RPMI7951 (cell line): ENCODE data around the gene SUPT20HL1. TPM values are rescaled to one million over a fixed set of nuclear protein-coding genes. Genes with fewer than 3 reads are reported as not detected.
"Not testable (repeated sequence)": the region's sequence is repeated elsewhere in the genome, so short reads cannot be mapped to it uniquely, and the experiment has no call there.

ENCODE experiments used
- DNase-seq: peaks from one replicate; pipeline ENCODE4 v3.0.0-alpha.2; 2012; ENCODE audit warnings: low read depth
- total RNA-seq: library from RNA; depleted of rRNA; stranded (reverse); fragments of >200 nt; shearing (Covaris generic); gene quantifications from 2 replicates; pipeline ENCODE4 v1.2.3, GENCODE V29; 2014; rRNA removed

SUPT20HL1 gene
- not detected in 2 replicates for total RNA-seq

GRCh38 chrX:24360272-24360671 lies at the start of gene SUPT20HL1:
Gene SUPT20HL1, plus strand, starts transcription at chrX:24360639. Its CDS starts 2,122 bp downstream, at chrX:24362761.
- DNase-seq = no peak

DNA sequence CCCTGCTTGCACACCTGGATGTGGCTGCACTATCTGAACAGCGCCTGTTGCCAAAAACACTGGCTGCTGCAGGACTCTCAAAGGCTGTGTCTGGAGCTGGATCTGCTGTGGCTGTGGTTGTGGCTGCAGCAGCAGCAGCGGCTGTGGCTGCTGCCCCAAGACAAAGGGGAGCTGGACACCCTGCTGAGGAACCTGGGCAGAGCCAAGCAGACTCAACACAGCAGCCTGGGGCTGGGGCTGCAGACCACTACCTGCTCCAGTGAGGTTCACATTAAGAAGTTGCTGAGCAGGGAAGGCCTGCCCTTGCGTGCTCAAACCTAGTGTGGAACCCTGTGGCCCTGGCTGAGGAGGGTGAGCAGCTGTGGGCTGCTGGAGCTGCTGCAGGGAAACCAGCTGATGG lies 49.5 kb upstream of the SUPT20HL1 start:
- not testable (repeated sequence) for DNase-seq

DNA sequence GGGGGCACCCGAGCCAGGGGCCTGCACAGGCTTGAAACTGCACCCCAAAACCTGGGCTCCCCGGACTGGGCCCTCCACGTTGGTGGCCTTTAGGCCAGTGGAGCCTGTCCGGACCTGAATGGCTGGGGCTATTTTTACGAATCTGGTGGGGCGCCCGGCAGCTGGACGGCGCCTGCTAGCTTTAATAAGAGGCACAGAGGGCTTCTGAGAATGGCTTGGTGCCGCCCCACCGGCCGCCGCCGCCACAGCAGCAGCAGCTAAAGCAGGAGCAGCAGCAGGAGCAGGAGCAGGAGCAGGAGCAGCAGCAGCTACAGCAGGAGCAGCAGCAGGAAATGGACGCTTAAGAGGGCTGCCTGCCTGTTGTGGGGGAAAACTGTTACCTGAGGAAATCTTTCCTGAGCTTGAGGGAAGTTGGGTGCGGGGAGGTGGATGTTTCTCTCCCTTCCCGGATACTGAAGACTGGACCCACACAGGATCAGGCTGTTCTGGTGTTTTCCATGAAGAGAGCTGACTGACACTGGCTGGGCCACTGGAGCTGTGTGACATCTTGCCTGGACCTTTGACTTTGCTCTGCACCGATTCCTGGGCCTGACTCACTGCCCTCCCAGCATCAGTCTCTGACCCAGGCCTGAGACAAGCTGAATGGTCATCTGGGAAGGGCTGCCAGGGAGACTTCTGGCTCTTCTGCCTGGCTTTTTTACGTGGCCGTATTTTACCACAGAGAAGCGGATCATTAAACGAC lies 48.8 kb upstream of the SUPT20HL1 start:
- DNase-seq = not testable (repeated sequence)

DNA sequence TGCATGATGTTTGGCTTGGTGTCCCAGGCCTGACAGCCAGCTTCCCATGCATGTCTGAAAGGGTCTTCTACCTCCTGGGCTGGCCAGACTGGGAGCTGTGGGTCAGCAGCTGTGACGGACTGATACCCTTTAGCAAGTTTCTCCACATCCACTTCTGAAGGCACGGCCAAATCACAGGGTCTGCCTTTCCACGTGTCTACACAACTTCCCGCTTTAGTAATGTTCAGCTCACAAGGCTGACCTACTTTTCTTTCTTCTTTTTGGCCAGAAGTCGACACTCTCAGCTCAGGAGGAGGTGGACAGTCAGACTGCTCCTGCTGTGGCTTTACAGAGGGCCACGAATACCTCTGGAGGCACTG lies 48.2 kb upstream of the SUPT20HL1 start:
- DNase-seq = not testable (repeated sequence)

GRCh38 chrX:24314019-24314635 lies 46.3 kb upstream of the SUPT20HL1 start, which contains the start of gene SUPT20HL2:
Gene SUPT20HL2, minus strand, starts transcription at chrX:24314069. Its CDS starts 754 bp downstream, at chrX:24313315.
- DNase-seq = no peak

DNA sequence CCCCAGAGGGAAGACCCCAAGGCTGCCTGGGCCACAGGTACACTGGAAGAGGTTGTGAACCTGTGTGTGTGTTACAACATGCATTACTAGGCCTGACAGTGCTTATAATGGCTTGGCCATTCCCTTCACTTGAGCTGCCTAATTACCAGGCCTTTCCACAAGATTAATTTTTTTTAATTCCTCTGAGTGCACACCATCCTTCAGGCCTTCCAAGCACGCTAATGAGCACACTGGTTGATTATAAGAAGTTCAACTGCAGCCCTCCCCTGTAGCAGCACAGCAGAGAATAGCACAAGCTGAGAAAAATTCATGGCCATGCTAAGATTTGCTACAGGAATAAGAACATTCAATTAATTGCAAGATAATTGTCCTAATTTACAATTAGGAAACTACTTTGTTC lies 44.3 kb upstream of the SUPT20HL1 start:
- DNase-seq = no peak

GRCh38 chrX:24317567-24317966 lies 42.9 kb upstream of the SUPT20HL1 start:
- DNase-seq = no peak

- no peak for DNase-seq
These were observed 38.6 kb upstream of the SUPT20HL1 start for GRCh38 chrX:24321741-24322395.

GRCh38 chrX:24325231-24325630 lies 35.2 kb upstream of the SUPT20HL1 start:
- DNase-seq = no peak

DNA sequence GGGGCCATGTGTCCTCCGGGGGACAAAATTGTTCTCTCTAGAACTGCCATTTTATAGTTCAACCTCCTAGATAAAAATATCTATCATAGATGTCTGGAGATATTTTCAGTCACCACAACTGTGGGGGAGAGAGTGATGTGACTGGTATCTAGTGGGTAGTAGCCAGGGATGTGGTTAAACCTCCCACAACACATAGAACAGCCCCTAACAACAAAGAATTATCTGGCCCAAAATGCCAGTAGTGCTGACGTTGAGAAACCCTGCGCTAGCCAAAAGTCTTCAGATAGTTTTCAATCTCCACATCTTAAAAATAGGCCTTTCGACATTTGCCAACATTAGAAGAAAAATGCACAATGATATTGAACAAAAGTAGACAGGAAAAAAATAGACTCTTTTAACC lies 27.6 kb upstream of the SUPT20HL1 start:
- peak; percentile 53 for DNase-seq

DNA sequence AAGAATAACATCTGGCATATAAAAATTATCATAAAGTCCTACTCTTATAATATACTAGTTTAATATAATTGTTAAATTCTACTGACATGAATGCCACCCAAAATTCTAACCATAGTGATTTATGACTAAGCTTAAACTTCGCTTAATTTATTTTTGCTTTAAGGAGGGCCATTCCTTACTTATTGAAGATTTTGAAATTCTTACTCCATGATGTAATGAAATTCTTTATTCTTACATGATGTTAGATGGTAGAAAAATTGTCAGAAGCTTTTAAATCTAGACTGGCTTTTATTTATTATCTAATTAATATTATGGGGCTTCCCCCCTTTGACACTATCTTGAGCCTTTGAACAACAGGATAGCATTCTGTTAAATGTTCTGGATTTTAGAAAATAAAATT lies 27.1 kb upstream of the SUPT20HL1 start:
- no peak for DNase-seq

GRCh38 chrX:24334461-24334860 lies 26.0 kb upstream of the SUPT20HL1 start:
- peak; percentile 6 for DNase-seq

DNA sequence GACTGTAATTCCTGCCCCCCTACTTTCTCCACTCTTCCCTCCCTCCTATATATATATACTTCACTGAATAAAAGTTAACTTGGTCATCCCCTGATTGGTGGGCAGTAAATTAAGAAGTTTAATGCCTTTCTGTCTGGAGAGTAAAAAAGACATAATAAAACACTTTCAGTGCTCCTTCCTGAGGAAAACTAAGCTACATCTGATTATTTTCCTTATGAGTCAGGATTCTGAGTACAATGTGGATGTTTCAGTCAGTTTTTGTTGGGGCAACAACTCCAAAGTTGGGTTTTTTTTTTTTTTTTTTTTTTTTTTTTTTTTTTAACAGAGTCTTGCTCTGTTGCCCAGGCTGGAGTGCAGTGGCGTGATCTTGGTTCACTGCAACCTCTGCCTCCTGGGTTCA lies 24.6 kb upstream of the SUPT20HL1 start:
- DNase-seq = peak; percentile 6

DNA sequence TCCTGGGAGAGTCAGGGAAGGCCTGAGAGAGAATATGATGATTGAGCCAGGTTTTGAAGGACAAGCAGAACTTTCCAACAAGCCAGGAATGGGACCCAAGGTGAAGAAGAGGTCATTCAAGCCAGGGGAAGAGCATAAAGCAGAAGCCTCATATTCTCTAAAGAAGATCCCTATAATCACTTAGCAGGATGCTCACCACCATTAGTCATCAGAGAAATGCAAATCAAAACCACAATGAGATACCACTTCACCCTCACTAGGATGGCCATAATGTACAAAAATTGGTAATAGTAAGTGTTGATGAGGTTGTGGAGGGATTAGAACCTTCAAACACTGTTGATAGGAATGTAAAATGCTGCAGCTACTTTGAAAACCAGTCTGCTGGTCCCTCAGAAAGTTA lies 20.5 kb upstream of the SUPT20HL1 start:
- DNase-seq = peak; percentile 57

DNA sequence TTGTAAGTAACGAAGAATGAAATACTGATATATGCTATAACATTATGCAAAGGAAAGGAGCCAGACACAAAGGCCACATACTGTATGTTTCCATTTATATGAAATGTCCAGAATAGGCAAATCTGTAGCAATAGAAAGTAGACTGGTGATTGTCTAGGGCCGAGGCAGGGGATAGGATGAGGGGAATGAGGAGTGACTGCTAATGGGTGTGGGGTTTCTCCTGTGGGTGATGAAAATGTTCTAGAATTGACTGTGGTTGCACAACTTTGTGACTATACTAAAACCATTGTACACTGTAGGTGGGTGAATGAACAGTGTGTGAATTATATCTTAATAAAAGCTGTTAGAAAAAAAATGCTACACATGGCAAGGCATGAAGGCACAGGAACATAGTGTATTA lies 19.9 kb upstream of the SUPT20HL1 start:
- DNase-seq = no peak

- DNase-seq = peak; percentile 87
These were observed 18.6 kb upstream of the SUPT20HL1 start for GRCh38 chrX:24341795-24342194.

DNA sequence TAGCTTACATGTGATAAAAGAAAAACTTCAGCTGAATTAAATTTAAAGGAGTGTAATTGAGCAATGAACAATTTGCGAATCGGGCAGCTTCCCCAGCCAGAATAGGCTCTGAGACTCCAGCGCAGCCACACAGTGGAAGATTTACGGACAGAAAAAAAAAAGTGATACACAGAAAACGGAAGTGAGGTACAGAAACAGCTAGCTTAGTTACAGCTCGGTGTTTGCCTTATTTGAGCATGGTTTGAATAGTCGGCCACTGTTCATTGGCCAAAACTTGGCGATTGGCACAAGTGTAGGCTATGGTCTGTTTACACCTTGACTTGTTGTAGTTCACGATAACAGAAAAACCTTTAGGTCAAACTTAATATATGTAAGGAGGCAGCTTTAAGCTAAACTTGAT lies 16.7 kb upstream of the SUPT20HL1 start:
- no peak for DNase-seq

DNA sequence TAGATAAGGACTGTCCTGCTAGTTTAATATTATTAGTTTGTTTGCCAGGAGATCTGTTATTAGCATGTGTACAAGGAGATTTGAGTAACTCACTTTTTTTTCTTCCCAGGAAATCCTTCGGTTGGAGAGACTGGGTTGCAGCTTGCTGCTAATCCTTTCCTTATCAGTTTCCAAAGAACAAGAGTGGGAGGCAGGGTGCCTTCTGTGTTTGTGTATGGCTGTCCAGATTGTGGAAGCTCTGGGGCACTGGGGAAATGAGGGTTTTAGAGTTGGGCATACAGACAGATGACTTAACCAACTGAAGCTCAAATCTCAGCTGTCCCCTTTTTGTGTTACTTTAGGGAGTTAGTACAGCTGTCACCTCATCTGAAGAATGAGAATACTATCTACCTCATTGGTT lies 12.6 kb upstream of the SUPT20HL1 start:
- DNase-seq = no peak

- DNase-seq = no peak
These were observed 10.2 kb upstream of the SUPT20HL1 start for GRCh38 chrX:24350217-24350616.

DNA sequence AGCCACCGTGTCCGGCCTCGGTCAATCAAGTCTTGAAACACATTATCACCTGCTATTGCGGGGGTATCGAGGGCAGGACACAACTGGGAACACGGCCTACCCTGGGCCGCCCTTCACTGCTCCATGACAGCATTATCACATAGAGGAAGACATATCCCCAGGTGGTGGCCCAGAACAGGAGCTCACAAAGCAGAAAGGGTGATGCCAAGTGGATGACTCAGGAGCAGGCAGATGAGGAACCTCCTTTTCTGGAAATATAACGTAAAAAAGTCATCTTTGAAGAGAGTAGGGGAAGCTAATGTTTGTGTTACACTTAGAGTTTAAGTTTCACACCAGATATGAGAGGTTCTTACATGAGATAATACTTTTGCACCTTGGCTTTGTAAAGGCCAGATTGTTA lies 5.3 kb upstream of the SUPT20HL1 start:
- peak; percentile 6 for DNase-seq

- no peak for DNase-seq
These were observed 3.3 kb upstream of the SUPT20HL1 start for GRCh38 chrX:24357106-24357505.

- not testable (repeated sequence) for DNase-seq
These were observed 1.8 kb downstream of the SUPT20HL1 start for GRCh38 chrX:24362089-24362745.
